ENCODE data around the gene OSTF1. TPM values are rescaled to one million over a fixed set of nuclear protein-coding genes. Genes with fewer than 3 reads are reported as not detected.

The OSTF1 gene
- total RNA-seq, 4 donors from 2014 or later, result 21.6 to 44.6 (median 32.9) TPM

DNA sequence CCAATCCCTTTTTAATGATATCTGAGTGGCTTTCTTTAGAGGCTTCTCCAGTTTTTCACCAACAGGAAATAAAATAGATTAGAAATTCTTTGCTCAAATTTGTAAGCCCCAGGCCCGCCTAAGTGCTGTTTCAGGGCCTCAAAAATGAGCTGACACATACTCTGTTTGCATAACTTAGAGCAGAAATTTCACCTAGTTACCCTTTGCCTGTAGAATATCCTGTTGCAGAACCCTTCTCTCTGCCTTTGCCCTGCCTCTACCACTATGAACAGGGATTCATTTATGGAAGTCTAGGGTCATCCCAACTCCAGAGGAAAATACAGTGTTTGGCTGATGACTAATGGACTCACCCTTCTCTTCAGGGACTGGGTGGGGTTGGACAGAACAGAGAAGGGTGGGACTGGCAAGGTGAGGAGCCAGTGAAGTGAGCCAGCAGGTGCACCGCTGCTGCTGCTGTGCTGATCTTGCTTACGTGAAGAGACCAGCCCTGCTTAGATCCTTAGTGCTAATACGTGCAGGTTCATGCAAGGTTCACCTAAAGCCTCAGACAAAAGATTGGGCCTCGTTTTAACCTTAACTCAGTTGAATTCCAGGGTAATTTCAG, 22.8 kb downstream of the OSTF1 start:
- Histone ChIP-seq H3K27ac (peak overlapping the region in 3 of 4 donors; percentile 50 to 78 (median 55)), H3K27me3 (no peaks in the 10 kb centered on the region), H3K36me3 (no peaks in the 10 kb centered on the region), H3K9me3 (no peaks in the 10 kb centered on the region), H3K4me3 (no peak overlapping the region), H3K4me1 (peaks cover 0 to 29% (median 5%) of the 10 kb centered on the region in 4 donors)
- peak in 1 of 2 donors; percentile 27 for TF ChIP-seq POLR2A (IDR thresholded peaks at IDR 0.05)
- TF ChIP-seq, protein P1, sequence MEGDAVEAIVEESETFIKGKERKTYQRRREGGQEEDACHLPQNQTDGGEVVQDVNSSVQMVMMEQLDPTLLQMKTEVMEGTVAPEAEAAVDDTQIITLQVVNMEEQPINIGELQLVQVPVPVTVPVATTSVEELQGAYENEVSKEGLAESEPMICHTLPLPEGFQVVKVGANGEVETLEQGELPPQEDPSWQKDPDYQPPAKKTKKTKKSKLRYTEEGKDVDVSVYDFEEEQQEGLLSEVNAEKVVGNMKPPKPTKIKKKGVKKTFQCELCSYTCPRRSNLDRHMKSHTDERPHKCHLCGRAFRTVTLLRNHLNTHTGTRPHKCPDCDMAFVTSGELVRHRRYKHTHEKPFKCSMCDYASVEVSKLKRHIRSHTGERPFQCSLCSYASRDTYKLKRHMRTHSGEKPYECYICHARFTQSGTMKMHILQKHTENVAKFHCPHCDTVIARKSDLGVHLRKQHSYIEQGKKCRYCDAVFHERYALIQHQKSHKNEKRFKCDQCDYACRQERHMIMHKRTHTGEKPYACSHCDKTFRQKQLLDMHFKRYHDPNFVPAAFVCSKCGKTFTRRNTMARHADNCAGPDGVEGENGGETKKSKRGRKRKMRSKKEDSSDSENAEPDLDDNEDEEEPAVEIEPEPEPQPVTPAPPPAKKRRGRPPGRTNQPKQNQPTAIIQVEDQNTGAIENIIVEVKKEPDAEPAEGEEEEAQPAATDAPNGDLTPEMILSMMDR (IDR thresholded peaks at IDR 0.05), result no peak
- DNase-seq, result peak in 2 of 3 donors; percentile 68 to 79

DNA sequence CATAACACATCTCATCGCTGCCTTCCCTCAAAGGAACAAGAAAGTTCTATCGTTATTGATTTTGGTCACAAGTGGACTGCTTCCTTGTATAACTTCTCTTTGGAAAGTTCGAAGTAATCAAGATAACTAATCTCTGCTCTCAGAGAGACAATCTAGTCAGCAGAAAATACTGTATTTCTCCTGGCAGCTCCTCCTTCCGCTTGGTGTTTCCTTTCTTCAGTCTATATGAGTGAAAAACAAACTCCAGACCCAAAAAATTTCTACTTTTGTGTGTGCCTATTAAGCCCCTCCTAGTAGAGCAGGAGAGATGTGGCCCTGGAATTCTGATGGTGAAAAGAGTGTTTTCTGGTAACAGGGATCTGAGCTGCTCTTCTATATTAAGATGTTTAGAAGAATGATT, 24.5 kb downstream of the OSTF1 start:
- Histone ChIP-seq H3K36me3 (peaks cover 0 to under 1% (median 0%) of the 10 kb centered on the region in 3 donors), H3K27ac (no peak overlapping the region), H3K4me3 (no peak overlapping the region), H3K4me1 (peaks cover 0 to 29% (median 5%) of the 10 kb centered on the region in 4 donors), H3K27me3 (no peaks in the 10 kb centered on the region), H3K9me3 (no peaks in the 10 kb centered on the region)
- no peak for DNase-seq
- TF ChIP-seq, protein P1 (IDR thresholded peaks at IDR 0.05), result no peak
- TF ChIP-seq POLR2A (IDR thresholded peaks at IDR 0.05), result no peak

DNA sequence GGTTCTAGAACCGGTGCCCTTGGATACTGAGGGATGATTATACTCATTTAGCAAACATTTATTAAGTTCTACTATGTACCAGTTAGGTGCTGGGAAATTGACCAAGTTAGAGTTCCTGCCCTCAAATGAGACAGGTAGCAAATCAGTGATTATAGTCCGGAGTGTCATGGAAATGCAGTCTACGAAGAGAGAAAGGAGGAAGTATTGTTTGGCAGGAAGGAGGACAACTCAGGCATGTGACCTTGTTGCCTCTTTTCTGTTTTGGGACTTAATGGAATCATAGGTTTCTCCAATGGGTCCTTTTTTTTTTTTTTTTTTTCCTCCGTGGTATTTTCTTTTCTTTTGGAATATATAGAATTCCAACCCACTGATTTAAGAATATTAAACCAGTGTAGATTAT, 28.0 kb downstream of the OSTF1 start:
- H3K4me1 ChIP-seq, result peaks cover 0 to 16% (median 1%) of the 10 kb centered on the region in 4 donors
- no peaks in the 10 kb centered on the region for H3K9me3 ChIP-seq
- no peak overlapping the region for H3K27ac ChIP-seq
- TF ChIP-seq, protein P1 (IDR thresholded peaks at IDR 0.05), result no peak
- TF ChIP-seq POLR2A (IDR thresholded peaks at IDR 0.05), result no peak
- no peak for DNase-seq
- peaks cover 0 to 22% (median 0%) of the 10 kb centered on the region in 3 donors for H3K36me3 ChIP-seq
- no peaks in the 10 kb centered on the region for H3K27me3 ChIP-seq
- H3K4me3 ChIP-seq, result no peak overlapping the region

DNA sequence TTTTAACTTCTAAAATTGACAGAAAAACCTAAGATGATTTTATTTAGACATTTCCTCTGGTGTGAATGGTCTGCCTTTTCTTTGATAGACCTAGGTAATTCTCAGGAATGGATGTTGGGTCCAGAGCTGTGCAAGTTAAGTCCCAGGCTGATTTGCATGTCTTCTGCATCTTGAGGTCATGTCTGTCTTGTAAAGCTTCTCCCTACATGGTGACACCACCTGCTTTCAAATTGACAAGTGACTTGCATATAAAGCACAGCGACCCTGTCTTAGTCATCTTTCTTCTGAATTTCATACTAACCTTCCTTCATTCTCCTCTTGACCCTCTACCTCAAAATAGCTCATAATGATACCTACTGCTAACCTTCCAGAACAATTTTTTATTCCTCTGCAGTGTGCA, 29.2 kb downstream of the OSTF1 start:
- TF ChIP-seq, protein P1 (IDR thresholded peaks at IDR 0.05), result no peak
- TF ChIP-seq POLR2A (IDR thresholded peaks at IDR 0.05), result no peak
- H3K27ac ChIP-seq, result no peak overlapping the region

GRCh38 chr9:75120686-75121085, 32.4 kb downstream of the OSTF1 start:
- Histone ChIP-seq H3K4me1 (no peaks in the 10 kb centered on the region), H3K9me3 (no peaks in the 10 kb centered on the region), H3K27me3 (no peaks in the 10 kb centered on the region), H3K36me3 (peaks cover 0 to 30% (median 0%) of the 10 kb centered on the region in 3 donors), H3K27ac (no peak overlapping the region), H3K4me3 (no peak overlapping the region)
- TF ChIP-seq, protein P1 (IDR thresholded peaks at IDR 0.05), result no peak
- TF ChIP-seq POLR2A (IDR thresholded peaks at IDR 0.05), result no peak
- DNase-seq, result no peak

More for the DNA sequence above, 29.2 kb downstream of the OSTF1 start:
- H3K9me3 ChIP-seq, result no peaks in the 10 kb centered on the region
- H3K4me1 ChIP-seq, result peaks cover 0 to 7% (median 0%) of the 10 kb centered on the region in 4 donors
- H3K36me3 ChIP-seq, result peaks cover 0 to 30% (median 0%) of the 10 kb centered on the region in 3 donors
- H3K4me3 ChIP-seq, result no peak overlapping the region
- H3K27me3 ChIP-seq, result no peaks in the 10 kb centered on the region
- DNase-seq, result no peak

Measured in Peyer's patch (tissue), 4 donors.